SK-N-SH (cell line): ENCODE measurements around the gene PGS1. TPM values are rescaled to one million over a fixed set of nuclear protein-coding genes. Genes with fewer than 3 reads are reported as not detected.

Source experiments
- CTCF ChIA-PET: fragments of 300-600, 350-600 bp; formaldehyde crosslinking; extraction: SDS; loops from one replicate; lab custom pipeline; 2021; lab: Yijun Ruan, JAX
- POLR2A ChIA-PET: fragments of 350-600 bp; sonication (Branson Sonifier 250); formaldehyde crosslinking; extraction: SDS; loops from one replicate; lab custom pipeline; 2020; ENCODE audit warnings: antibody characterized with exemption, inconsistent platforms; lab: Yijun Ruan, JAX
- DNase-seq: peaks from one replicate; pipeline ENCODE4 v3.0.0; 2012
- H2AFZ ChIP-seq: fragments of 200-600 bp; sonication (generic); 2 replicates; pipeline ENCODE4 v1.8.1; 2016; ENCODE audit warnings: antibody characterized with exemption, mild to moderate bottlenecking, low read depth
- H3F3A ChIP-seq: fragments of 200-600 bp; sonication (generic); replicated peaks from 2 replicates; pipeline ENCODE3; 2016; ENCODE audit warnings: antibody characterized with exemption, mild to moderate bottlenecking; ENCODE audit not compliant: insufficient read depth
- H3K27ac ChIP-seq, 2 experiments: fragments of 200-500 bp in 1 of 2; fragments of 200-600 bp in 1 of 2; sonication (Bioruptor generic) in 1 of 2; sonication (generic), shearing (Covaris generic) in 1 of 2; 2 replicates each; pipeline versions ENCODE4 v1.5.1 to v1.6.1; 2014 to 2016; ENCODE audit warnings: low read depth in 2 of 2, inconsistent platforms in 1 of 2, low read length in 1 of 2, mild to moderate bottlenecking in 1 of 2, mixed read lengths in 1 of 2
- H3K27me3 ChIP-seq: fragments of 200-600 bp; sonication (generic), shearing (Covaris generic); 2 replicates; pipeline ENCODE4 v1.6.1; 2016; ENCODE audit warnings: mixed run types; ENCODE audit not compliant: insufficient read depth
- H3K36me3 ChIP-seq, 2 experiments: fragments of 200-500 bp in 1 of 2; fragments of 200-600 bp in 1 of 2; sonication (Bioruptor generic) in 1 of 2; sonication (generic) in 1 of 2; replicated peaks in 1 of 2; 2 replicates each; pipeline versions ENCODE3 to v1.5.1; 2014 to 2016; ENCODE audit warnings: low read length in 1 of 2, mild to moderate bottlenecking in 1 of 2; ENCODE audit not compliant: insufficient read depth in 2 of 2, control insufficient read depth in 1 of 2
- H3K4me1 ChIP-seq, 2 experiments: fragments of 200-500 bp in 1 of 2; fragments of 200-600 bp in 1 of 2; sonication (Bioruptor generic) in 1 of 2; sonication (generic), shearing (Covaris generic) in 1 of 2; 2 replicates each; pipeline versions ENCODE4 v1.5.1 to v1.6.1; 2014 to 2016; ENCODE audit warnings: low read depth in 1 of 2, low read length in 1 of 2, mixed run types in 1 of 2; ENCODE audit not compliant: insufficient read depth in 2 of 2, control insufficient read depth in 1 of 2
- H3K4me2 ChIP-seq: fragments of 200-600 bp; sonication (generic), shearing (Covaris generic); 2 replicates; pipeline ENCODE4 v1.6.1; 2017; ENCODE audit warnings: mixed run types
- H3K4me3 ChIP-seq, 2 experiments: fragments of 200-500 bp in 1 of 2; fragments of 200-600 bp in 1 of 2; sonication (Bioruptor generic) in 1 of 2; sonication (generic), shearing (Covaris generic) in 1 of 2; 2 replicates each; pipeline versions ENCODE4 v1.5.1 to v1.8.1; 2014 to 2016; ENCODE audit warnings: low read depth in 2 of 2, inconsistent platforms in 1 of 2, low read length in 1 of 2, mild to moderate bottlenecking in 1 of 2, mixed read lengths in 1 of 2, moderate library complexity in 1 of 2
- H3K79me2 ChIP-seq: fragments of 200-600 bp; sonication (generic); 2 replicates; pipeline ENCODE4 v1.8.1; 2017; ENCODE audit warnings: mild to moderate bottlenecking; ENCODE audit not compliant: insufficient read depth
- H3K9ac ChIP-seq: fragments of 200-600 bp; sonication (generic); 2 replicates; pipeline ENCODE4 v1.6.1; 2017; ENCODE audit warnings: mixed run types
- H3K9me2 ChIP-seq: fragments of 200-600 bp; sonication (generic); 2 replicates; pipeline ENCODE4 v1.6.1; 2017; ENCODE audit warnings: mixed run types
- H3K9me3 ChIP-seq: fragments of 200-600 bp; sonication (generic); 2 replicates; pipeline ENCODE4 v1.6.1; 2017; ENCODE audit warnings: mixed run types, mild to moderate bottlenecking, moderate library complexity
- H4K20me1 ChIP-seq: fragments of 200-600 bp; sonication (generic); 2 replicates; pipeline ENCODE4 v1.6.1; 2017; ENCODE audit warnings: mild to moderate bottlenecking, mixed run types; ENCODE audit not compliant: insufficient read depth
- CHD2 ChIP-seq: fragments of 150-350 bp; IDR thresholded peaks from 2 replicates; pipeline ENCODE4 v1.6.1; 2018; ENCODE audit warnings: low read length; ENCODE audit not compliant: partially characterized antibody
- EZH2phosphoT487 ChIP-seq: fragments of 200-600 bp; sonication (generic); IDR thresholded peaks from 2 replicates; pipeline ENCODE4 v1.6.1; 2017; ENCODE audit warnings: low read depth, mixed run types, mild to moderate bottlenecking, antibody characterized with exemption, moderate library complexity, borderline replicate concordance
- FOXJ3 ChIP-seq: sonication (generic); formaldehyde crosslinking; IDR thresholded peaks from 2 replicates; pipeline ENCODE4 v1.5.1; 2020; ENCODE audit warnings: mild to moderate bottlenecking, missing genetic modification reagents
- FOXM1 ChIP-seq: IDR thresholded peaks from 2 replicates; pipeline ENCODE4 v1.4.0; 2012; ENCODE audit warnings: low read depth, mild to moderate bottlenecking
- GATA2 ChIP-seq: sonication (generic); formaldehyde crosslinking; IDR thresholded peaks from 2 replicates; pipeline ENCODE4 v1.5.0; 2020; ENCODE audit warnings: mild to moderate bottlenecking, missing genetic modification reagents
- MEF2A ChIP-seq: IDR thresholded peaks from 2 replicates; pipeline ENCODE4 v1.4.0; 2012; ENCODE audit warnings: low read depth, borderline replicate concordance
- RAD21 ChIP-seq: IDR thresholded peaks from 2 replicates; pipeline ENCODE4 v1.6.1; 2012; ENCODE audit warnings: mild to moderate bottlenecking, low read length
- RFX5 ChIP-seq: IDR thresholded peaks from 2 replicates; pipeline ENCODE4 v1.6.1; 2012; ENCODE audit warnings: mild to moderate bottlenecking, improper control_type of control experiment, low read length
- SIN3A ChIP-seq: IDR thresholded peaks from 2 replicates; pipeline ENCODE4 v1.6.1; 2012; ENCODE audit warnings: low read depth, mild to moderate bottlenecking, low read length, moderate library complexity, borderline replicate concordance
- WGBS: methylation state at CpG from one replicate; pipeline ENCODE4 v1.1.6; 2017; ENCODE audit warnings: low lambda C conversion rate; 5-methylcytosine and 5-hydroxymethylcytosine counted together
- polyA plus RNA-seq, 3 experiments: library from polyadenylated mRNA; depleted of rRNA; stranded (reverse); fragments of >200 nt; gene quantifications; 2 replicates each; pipeline ENCODE4 v1.2.3, GENCODE V29; 2012
- TF ChIP-seq, protein P1 (sequence below): fragments of 150-350 bp; IDR thresholded peaks from 2 replicates; pipeline ENCODE4 v1.6.1; 2016; ENCODE audit warnings: mild to moderate bottlenecking, low read depth, low read length

The PGS1 gene
- polyA plus RNA-seq, 1 of the 3 experiments (the other 2 are of a cell fraction) = 88.4 TPM

DNA sequence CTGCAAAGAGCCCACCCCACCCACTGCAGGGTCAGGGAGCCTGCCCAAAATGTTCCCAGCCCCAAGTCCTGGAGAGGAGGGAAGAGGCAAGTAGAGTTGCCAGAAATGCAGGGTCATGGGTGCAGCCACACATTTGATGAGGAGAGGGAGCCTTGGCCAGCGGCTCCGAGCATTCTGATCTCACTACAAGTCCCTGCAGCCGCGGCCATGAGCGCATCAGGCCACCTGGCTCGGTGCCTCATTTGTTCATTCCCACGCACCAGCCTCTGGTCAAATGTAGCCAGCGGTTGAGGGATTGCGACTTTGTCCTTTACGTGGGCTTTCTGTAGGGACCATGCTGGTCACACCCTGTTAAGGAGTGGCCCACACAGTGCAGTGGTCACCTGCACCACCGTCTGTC lies 48.7 kb downstream of the PGS1 start:
- ChIA-PET POLR2A (no interaction called here), CTCF (interaction anchor here (0.6 to 12.2 kb wide), 3 partner anchors 10 to 158 kb away, joined by 4 to 327 read pairs (median 5); partner anchors contain the start of gene SOCS3)
- Histone ChIP-seq H3K9me2 (no peaks in the 10 kb centered on the region), H3K4me1 (no peaks in the 10 kb centered on the region), H3K79me2 (peaks cover 7% of the 10 kb centered on the region; the same call in 1 of the 2 replicates), H3K27ac (no peak overlapping the region), H4K20me1 (no peaks in the 10 kb centered on the region), H3K4me3 (no peak overlapping the region), H3K4me2 (no peak overlapping the region), H2AFZ (no peak overlapping the region), H3F3A (no peaks in the 10 kb centered on the region)
- 96% methylated on average over 11 of the region's 11 CpGs for WGBS
- DNase-seq = no peak
- TF ChIP-seq SIN3A (no peak), FOXM1 (no peak), RFX5 (no peak), GATA2 (CRISPR knock-in tag) (no peak), FOXJ3 (CRISPR knock-in tag) (no peak), EZH2phosphoT487 (no peak), RAD21 (no peak), MEF2A (no peak)
- TF ChIP-seq, protein P1, sequence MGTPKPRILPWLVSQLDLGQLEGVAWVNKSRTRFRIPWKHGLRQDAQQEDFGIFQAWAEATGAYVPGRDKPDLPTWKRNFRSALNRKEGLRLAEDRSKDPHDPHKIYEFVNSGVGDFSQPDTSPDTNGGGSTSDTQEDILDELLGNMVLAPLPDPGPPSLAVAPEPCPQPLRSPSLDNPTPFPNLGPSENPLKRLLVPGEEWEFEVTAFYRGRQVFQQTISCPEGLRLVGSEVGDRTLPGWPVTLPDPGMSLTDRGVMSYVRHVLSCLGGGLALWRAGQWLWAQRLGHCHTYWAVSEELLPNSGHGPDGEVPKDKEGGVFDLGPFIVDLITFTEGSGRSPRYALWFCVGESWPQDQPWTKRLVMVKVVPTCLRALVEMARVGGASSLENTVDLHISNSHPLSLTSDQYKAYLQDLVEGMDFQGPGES = no peak
- TF ChIP-seq, all 33 proteins: peak for 0
- H3K27me3 ChIP-seq = no peaks in the 10 kb centered on the region
- H3K9me3 ChIP-seq = no peaks in the 10 kb centered on the region
- H3K9ac ChIP-seq = no peak overlapping the region
- H3K36me3 ChIP-seq = peaks cover 36 to 64% of the 10 kb centered on the region in 2 experiments

DNA sequence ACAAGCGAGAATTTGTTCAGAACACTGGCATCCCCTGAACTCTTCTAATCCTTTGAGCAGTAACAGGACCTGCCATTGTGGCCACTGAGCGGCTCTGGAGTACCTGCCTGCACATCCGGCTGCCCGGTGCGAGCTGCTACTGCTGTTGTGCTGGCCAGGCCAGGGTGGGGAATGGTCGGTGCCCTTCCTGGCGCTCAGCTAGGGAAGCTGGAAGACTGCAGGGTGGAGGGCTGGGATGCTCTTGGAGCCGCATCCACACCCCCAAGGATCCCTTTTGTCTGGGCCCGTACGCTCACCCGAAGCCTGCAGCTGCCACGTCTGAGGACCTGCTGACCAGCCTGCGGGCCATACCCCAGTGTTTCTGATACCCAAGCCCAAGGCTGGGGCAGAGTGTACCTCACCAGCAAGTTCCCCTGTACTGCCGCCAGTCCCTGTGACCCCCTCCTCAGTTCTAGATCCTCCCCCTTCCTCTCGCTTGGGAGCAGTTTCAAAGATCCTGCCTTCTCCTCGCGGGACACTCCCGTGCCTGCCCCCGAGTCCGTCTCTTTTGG lies 49.7 kb downstream of the PGS1 start:
- Histone ChIP-seq H3K4me1 (peaks cover 0 to 4% of the 10 kb centered on the region in 2 experiments; a peak in 1 of 4 replicates), H3K36me3 (peaks cover 27 to 59% of the 10 kb centered on the region in 2 experiments), H2AFZ (no peak overlapping the region), H3K9me2 (no peaks in the 10 kb centered on the region), H3K4me2 (no peak overlapping the region)
- 94% methylated on average over 20 of the region's 20 CpGs for WGBS
- CTCF ChIA-PET = no interaction called here
- DNase-seq = no peak
- TF ChIP-seq CHD2 = no peak
- TF ChIP-seq, all 33 proteins: peak for 0
- H3K9ac ChIP-seq = no peak overlapping the region
- H3K9me3 ChIP-seq = no peaks in the 10 kb centered on the region
- no peaks in the 10 kb centered on the region for H3F3A ChIP-seq
- H3K79me2 ChIP-seq = peaks cover 2% of the 10 kb centered on the region; the same call in 1 of the 2 replicates
- H4K20me1 ChIP-seq = no peaks in the 10 kb centered on the region
- H3K27me3 ChIP-seq = no peaks in the 10 kb centered on the region
- POLR2A ChIA-PET = interaction anchor here (0.6 kb wide), 1 partner anchor 94 kb away, joined by 4 read pairs; no protein-coding TSS in a partner anchor
- no peak overlapping the region for H3K4me3 ChIP-seq
- no peak overlapping the region for H3K27ac ChIP-seq
